Activated CD4-positive, alpha-beta memory T cell treated with anti-CD3 and anti-CD28 coated beads, Interleukin-2, amount 10 ng/mL, durations not matched to agents 7 days and 5 days (primary cell): ENCODE measurements around the gene LVRN. TPM values are rescaled to one million over a fixed set of nuclear protein-coding genes. Genes with fewer than 3 reads are reported as not detected.

Experiments
- CTCF ChIA-PET: fragments of 350-600 bp; sonication (Branson Sonifier 250); formaldehyde crosslinking; loops from one replicate; lab custom pipeline; 2021; ENCODE audit warnings: antibody characterized with exemption, inconsistent platforms; lab: Charles Lee
- POLR2A ChIA-PET: fragments of 350-600 bp; sonication (Branson Sonifier 250); formaldehyde crosslinking; loops from one replicate; lab custom pipeline; 2021; ENCODE audit warnings: antibody characterized with exemption; lab: Charles Lee
- DNase-seq: peaks from one replicate; pipeline ENCODE4 v3.0.0-alpha.2; 2020
- H3K27ac Mint-ChIP-seq: one replicate; pipeline ENCODE4 v1.8.0; 2021; ENCODE audit warnings: mild to moderate bottlenecking, mixed read lengths
- H3K27me3 Mint-ChIP-seq: one replicate; pipeline ENCODE4 v1.8.0; 2021; ENCODE audit warnings: mixed read lengths
- H3K36me3 Mint-ChIP-seq: one replicate; pipeline ENCODE4 v1.8.0; 2021; ENCODE audit warnings: low read depth, mixed read lengths
- H3K4me1 Mint-ChIP-seq: one replicate; pipeline ENCODE4 v1.8.0; 2021; ENCODE audit warnings: mixed read lengths
- H3K4me3 Mint-ChIP-seq: one replicate; pipeline ENCODE4 v1.8.0; 2021; ENCODE audit warnings: mild to moderate bottlenecking, mixed read lengths
- H3K9me3 Mint-ChIP-seq: one replicate; pipeline ENCODE4 v1.8.0; 2021; ENCODE audit warnings: mixed read lengths
- total RNA-seq, 2 experiments: library from RNA; stranded (reverse); gene quantifications; one replicate each; pipeline ENCODE4 v1.2.3, GENCODE V29; 2021

LVRN gene
- total RNA-seq, 2 experiments from 2014 or later = 0.13 TPM; not detected in 1

DNA sequence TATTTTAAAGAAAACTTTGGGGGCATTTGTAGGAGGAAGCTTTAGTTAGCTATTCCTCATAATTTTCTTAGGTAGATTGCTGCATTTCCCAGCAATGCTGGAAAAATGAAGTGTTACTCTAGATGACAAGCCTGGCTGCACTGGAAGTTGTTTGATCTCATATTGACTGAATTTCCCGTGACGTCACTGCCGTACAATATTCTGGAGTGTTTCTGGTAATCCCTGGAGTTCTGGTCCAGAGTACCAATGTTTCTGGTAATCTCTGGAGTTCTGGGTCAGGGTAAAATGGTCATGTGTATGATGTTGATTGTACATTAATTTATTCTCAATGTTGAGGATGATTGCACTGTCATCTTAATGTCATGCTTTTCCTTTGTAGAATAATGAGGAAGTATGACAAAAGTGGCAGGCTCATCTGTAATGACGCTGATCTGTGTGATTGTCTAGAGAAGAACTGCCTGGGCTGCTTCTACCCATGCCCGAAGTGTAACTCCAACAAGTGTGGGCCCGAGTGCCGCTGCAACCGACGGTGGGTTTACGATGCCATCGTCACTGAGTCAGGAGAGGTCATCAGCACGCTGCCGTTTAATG lies 96.2 kb downstream of the LVRN start:
- no peak for DNase-seq
- H3K9me3 Mint-ChIP-seq = no peaks in the 10 kb centered on the region
- no peaks in the 10 kb centered on the region for H3K36me3 Mint-ChIP-seq
- no peak overlapping the region for H3K27ac Mint-ChIP-seq
- ChIA-PET CTCF (no interaction called here), POLR2A (no interaction called here)
- H3K27me3 Mint-ChIP-seq = peaks cover 40% of the 10 kb centered on the region
- H3K4me1 Mint-ChIP-seq = no peaks in the 10 kb centered on the region
- H3K4me3 Mint-ChIP-seq = no peak overlapping the region

DNA sequence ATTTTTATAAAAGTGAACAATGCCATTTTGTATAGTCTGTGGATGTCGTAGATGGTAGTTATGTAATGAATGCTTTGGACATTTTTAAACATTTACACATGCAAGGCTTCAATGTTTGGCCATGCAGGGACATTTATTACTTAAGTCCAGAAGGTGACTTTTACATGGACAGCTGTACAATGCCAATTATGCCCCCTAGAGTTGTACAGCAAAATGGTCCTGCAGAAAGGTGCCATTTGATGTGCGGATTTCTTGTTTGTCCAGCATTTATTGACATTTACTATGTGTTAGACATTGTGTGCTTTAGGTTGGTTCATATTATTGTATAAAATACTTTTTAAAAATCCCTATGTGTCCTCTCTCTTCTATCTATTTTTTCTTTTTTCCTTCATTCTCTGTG lies 100.1 kb downstream of the LVRN start:
- Mint-ChIP-seq H3K9me3 (no peaks in the 10 kb centered on the region), H3K27me3 (peaks cover 50% of the 10 kb centered on the region), H3K4me1 (no peaks in the 10 kb centered on the region), H3K27ac (no peak overlapping the region), H3K4me3 (no peak overlapping the region), H3K36me3 (no peaks in the 10 kb centered on the region)
- CTCF ChIA-PET = no interaction called here
- POLR2A ChIA-PET = no interaction called here
- DNase-seq = no peak

DNA sequence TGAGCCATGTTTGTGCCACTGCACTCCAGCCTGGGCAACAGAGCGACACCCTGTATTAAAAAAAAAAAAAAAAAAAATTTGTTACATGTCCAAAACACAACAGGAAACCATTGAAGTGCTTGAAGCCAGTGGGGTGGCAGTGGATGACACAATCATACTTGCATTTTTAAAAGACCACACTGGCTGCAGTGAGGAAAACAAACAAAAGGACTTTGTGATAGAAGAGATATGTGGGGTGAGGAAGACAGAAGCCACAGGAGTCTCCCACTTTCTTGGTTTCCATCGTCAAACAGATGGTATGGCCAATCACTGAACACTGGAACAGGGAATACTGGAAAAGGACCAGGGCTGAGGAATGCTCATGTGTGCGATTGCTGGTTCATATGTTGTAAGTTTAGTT lies 101.7 kb downstream of the LVRN start:
- POLR2A ChIA-PET = no interaction called here
- H3K4me1 Mint-ChIP-seq = no peaks in the 10 kb centered on the region
- DNase-seq = no peak
- H3K4me3 Mint-ChIP-seq = no peak overlapping the region
- H3K9me3 Mint-ChIP-seq = no peaks in the 10 kb centered on the region
- peaks cover 43% of the 10 kb centered on the region for H3K27me3 Mint-ChIP-seq
- CTCF ChIA-PET = no interaction called here
- no peaks in the 10 kb centered on the region for H3K36me3 Mint-ChIP-seq
- H3K27ac Mint-ChIP-seq = no peak overlapping the region

DNA sequence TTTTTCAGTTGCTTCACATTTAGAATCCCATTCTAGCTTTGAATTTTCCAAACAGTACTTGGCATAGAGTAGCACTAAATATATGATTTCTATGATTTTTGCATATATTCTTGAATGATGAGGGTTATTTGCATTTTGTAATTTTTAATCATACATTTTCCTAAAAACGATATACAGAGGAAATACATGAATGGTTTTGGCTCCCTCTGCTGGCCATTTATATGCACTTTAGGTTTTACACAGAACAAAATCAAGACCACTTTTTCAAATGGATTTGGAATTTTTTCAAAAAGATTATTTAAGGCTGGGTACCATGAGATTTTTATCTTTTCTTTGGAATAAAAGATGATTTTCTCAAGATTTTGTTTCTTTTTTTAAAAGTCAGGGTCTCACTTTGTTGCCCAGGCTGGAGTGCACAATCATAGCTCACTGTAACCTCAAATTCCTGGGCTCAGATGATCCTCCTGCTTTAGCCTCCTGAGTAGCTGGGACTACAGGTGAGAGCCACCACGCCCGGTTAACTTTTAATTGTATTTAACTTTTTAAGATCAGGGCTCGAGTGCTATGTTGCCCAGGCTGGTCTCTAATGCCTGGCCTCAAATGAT lies 105.9 kb downstream of the LVRN start:
- POLR2A ChIA-PET = no interaction called here
- no peaks in the 10 kb centered on the region for H3K4me1 Mint-ChIP-seq
- H3K27me3 Mint-ChIP-seq = peaks cover 41% of the 10 kb centered on the region
- peak; percentile 25 for DNase-seq
- no peaks in the 10 kb centered on the region for H3K9me3 Mint-ChIP-seq
- no peaks in the 10 kb centered on the region for H3K36me3 Mint-ChIP-seq
- CTCF ChIA-PET = interaction anchor here (0.8 to 3.0 kb wide), 16 partner anchors 8 to 806 kb away, joined by 3 to 16 read pairs (median 3); partner anchors contain the start of genes AP3S1, ATG12 and COMMD10
- no peak overlapping the region for H3K4me3 Mint-ChIP-seq
- H3K27ac Mint-ChIP-seq = no peak overlapping the region

DNA sequence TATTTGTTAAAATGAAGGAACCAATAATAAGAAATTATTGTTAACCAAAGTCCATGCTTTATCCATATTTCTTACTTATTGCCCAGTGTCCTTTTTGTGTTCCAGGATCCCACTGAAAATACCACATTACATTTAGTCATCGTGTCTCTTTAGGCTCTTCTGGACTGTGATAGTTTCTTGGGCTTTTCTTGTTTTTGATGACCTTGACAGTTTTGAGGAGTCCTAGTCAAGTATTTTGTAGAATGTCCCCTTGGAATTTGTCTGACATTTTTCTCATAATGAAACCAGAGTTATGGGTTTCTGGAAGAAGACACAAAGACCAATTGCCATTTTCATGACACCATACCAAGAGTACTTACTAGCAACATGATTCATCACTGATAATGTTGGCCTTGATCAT lies 108.9 kb downstream of the LVRN start:
- Mint-ChIP-seq H3K27me3 (peaks cover 43% of the 10 kb centered on the region), H3K4me3 (no peak overlapping the region), H3K4me1 (no peaks in the 10 kb centered on the region), H3K27ac (no peak overlapping the region), H3K36me3 (no peaks in the 10 kb centered on the region), H3K9me3 (no peaks in the 10 kb centered on the region)
- DNase-seq = no peak
- ChIA-PET POLR2A (no interaction called here), CTCF (no interaction called here)

DNA sequence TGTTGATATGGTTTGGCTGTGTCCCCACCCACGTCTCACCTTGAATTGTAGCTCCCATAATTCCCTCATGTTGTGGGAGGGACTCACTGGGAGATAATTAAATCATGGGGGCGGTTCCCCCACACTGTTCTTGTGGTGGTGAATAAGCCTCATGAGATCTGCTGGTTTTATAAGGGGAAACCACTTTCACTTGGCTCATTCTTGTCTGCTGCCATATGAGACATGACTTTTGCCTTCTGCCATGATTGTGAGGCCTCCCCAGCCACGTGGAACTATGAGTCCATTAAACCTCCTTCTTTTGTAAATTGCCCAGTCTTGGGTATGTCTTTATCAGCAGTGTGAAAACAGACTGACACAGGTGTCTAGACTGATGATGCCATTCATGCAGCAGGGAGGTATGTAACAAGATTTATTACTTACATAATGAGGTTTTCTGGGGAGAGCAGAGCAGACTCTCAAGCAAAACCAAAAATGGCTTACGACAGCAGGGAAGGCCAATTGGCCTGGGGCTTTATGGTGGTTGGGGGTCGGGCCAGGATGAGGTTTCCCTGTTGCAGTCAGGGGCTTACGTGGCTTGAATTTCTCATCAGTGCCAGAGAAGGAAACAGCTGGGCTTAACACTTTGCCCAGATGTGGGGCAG lies 113.0 kb downstream of the LVRN start:
- Mint-ChIP-seq H3K4me3 (no peak overlapping the region), H3K27me3 (peaks cover 28% of the 10 kb centered on the region), H3K36me3 (no peaks in the 10 kb centered on the region), H3K4me1 (no peaks in the 10 kb centered on the region), H3K9me3 (no peaks in the 10 kb centered on the region), H3K27ac (no peak overlapping the region)
- ChIA-PET CTCF (no interaction called here), POLR2A (no interaction called here)
- no peak for DNase-seq

DNA sequence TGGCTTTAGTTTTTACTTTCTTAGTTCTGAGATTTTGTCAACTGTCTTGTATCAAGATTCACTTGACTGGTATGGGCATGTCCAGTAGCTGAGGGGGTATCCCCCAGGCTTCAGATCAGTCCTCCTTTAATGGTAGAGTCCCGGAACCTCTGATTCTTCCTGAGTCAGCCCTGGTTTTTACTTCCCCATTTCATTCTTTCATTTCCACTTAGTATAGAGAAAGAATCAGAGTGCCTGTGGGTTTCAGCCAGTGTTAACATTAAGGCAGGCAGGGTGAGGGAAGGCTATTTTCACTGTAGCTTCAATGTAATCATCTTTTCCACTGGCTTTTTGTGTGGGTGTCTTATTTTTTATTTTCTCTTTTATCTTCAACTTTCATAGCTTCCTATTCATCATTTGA lies 114.2 kb downstream of the LVRN start:
- peaks cover 26% of the 10 kb centered on the region for H3K27me3 Mint-ChIP-seq
- no peak overlapping the region for H3K27ac Mint-ChIP-seq
- H3K4me1 Mint-ChIP-seq = no peaks in the 10 kb centered on the region
- H3K4me3 Mint-ChIP-seq = no peak overlapping the region
- POLR2A ChIA-PET = no interaction called here
- DNase-seq = no peak
- H3K9me3 Mint-ChIP-seq = no peaks in the 10 kb centered on the region
- CTCF ChIA-PET = interaction anchor here (0.9 to 1.5 kb wide), 3 partner anchors 8 to 442 kb away, joined by 3 to 6 read pairs (median 5); no protein-coding TSS in a partner anchor
- H3K36me3 Mint-ChIP-seq = no peaks in the 10 kb centered on the region

Other genes starting within 250 kb of the LVRN start
- under 1 TPM; 0.28 to 0.50 TPM for gene CDO1, start 145.8 kb upstream of the LVRN start, total RNA-seq
- gene ATG12, start 120.9 kb upstream of the LVRN start, total RNA-seq = 10 to 100 TPM; 45.5 to 49.0 TPM
- gene AP3S1, start 120.5 kb upstream of the LVRN start, total RNA-seq = 10 to 100 TPM; 73.5 to 87.0 TPM
- not detected for gene ARL14EPL, start 70.0 kb downstream of the LVRN start, total RNA-seq
- 10 to 100 TPM; 21.7 to 22.5 TPM for gene COMMD10, start 122.5 kb downstream of the LVRN start, total RNA-seq